Smooth muscle cell (in vitro differentiated cells): Measurements from ENCODE around the gene PA2G4. TPM values are rescaled to one million over a fixed set of nuclear protein-coding genes. Genes with fewer than 3 reads are reported as not detected.
A peak's percentile ranks its signal among the peaks of the same experiment; 100 is the strongest.

Source experiments
- DNase-seq: peaks from one replicate; lab custom pipeline; 2025; ENCODE audit not compliant: unreplicated experiment; lab: John Stamatoyannopoulos, UW
- H2AFZ ChIP-seq: fragments of 200-600 bp; sonication (generic); 2 replicates; pipeline ENCODE4 v1.6.0; 2016; ENCODE audit warnings: antibody characterized with exemption, low read depth, mild to moderate bottlenecking
- H3F3A ChIP-seq: fragments of 200-600 bp; sonication (generic); 2 replicates; pipeline ENCODE4 v1.6.0; 2017; ENCODE audit warnings: antibody characterized with exemption, low read depth
- H3K27ac ChIP-seq: fragments of 200-600 bp; sonication (generic); 2 replicates; pipeline ENCODE4 v1.5.1; 2016; ENCODE audit warnings: low read depth, mild to moderate bottlenecking
- H3K27me3 ChIP-seq: fragments of 200-600 bp; sonication (generic); 2 replicates; pipeline ENCODE4 v1.6.1; 2016; ENCODE audit warnings: low read depth, mild to moderate bottlenecking
- H3K36me3 ChIP-seq: fragments of 200-600 bp; sonication (generic); 2 replicates; pipeline ENCODE4 v1.5.1; 2016; ENCODE audit warnings: low read depth
- H3K4me1 ChIP-seq: fragments of 200-600 bp; sonication (generic); 2 replicates; pipeline ENCODE4 v1.5.1; 2016; ENCODE audit warnings: low read depth
- H3K4me2 ChIP-seq: fragments of 200-600 bp; sonication (generic); 2 replicates; pipeline ENCODE4 v1.6.0; 2016; ENCODE audit warnings: mild to moderate bottlenecking
- H3K4me3 ChIP-seq: fragments of 200-600 bp; sonication (generic); 2 replicates; pipeline ENCODE4 v1.5.1; 2016; ENCODE audit warnings: mild to moderate bottlenecking
- H3K79me2 ChIP-seq: fragments of 200-600 bp; sonication (generic); 2 replicates; pipeline ENCODE4 v1.6.0; 2016; ENCODE audit warnings: low read depth, mild to moderate bottlenecking
- H3K9ac ChIP-seq: fragments of 200-600 bp; sonication (generic); 2 replicates; pipeline ENCODE4 v1.6.0; 2016; ENCODE audit warnings: low read depth
- H3K9me3 ChIP-seq: fragments of 200-600 bp; sonication (generic); replicated peaks from 2 replicates; pipeline ENCODE4 v1.5.1; 2016; ENCODE audit warnings: low read depth
- H4K20me1 ChIP-seq: fragments of 200-600 bp; sonication (generic); 2 replicates; pipeline ENCODE4 v1.6.0; 2016; ENCODE audit warnings: low read depth
- CTCF ChIP-seq: fragments of 200-600 bp; sonication (generic); IDR thresholded peaks from 2 replicates; pipeline ENCODE4 v1.5.1; 2017; ENCODE audit warnings: borderline replicate concordance, mild to moderate bottlenecking, antibody characterized with exemption; ENCODE audit not compliant: insufficient read depth, poor library complexity, severe bottlenecking
- WGBS: methylation state at CpG from one replicate; pipeline ENCODE4 v1.1.7; 2016; ENCODE audit warnings: low lambda C conversion rate; 5-methylcytosine and 5-hydroxymethylcytosine counted together
- polyA plus RNA-seq: library from polyadenylated mRNA; unstranded; fragments of >200 nt; fragmentation: Nextera tagmentation; extraction: Ambion mirVana; gene quantifications from 2 replicates; pipeline ENCODE4 v1.2.1, GENCODE V29; 2016
- total RNA-seq: library from RNA; depleted of rRNA; stranded (reverse); fragments of >200 nt; gene quantifications from 2 replicates; pipeline ENCODE4 v1.2.3, GENCODE V29; 2014

PA2G4 gene
- total and polyA plus RNA-seq, 2 experiments from 2014 or later: 99.8 to 118 TPM

- Histone ChIP-seq H3K9ac (no peak overlapping the region), H2AFZ (no peak overlapping the region), H3K79me2 (no peaks in the 10 kb centered on the region), H3K9me3 (no peaks in the 10 kb centered on the region), H3K4me2 (no peak overlapping the region), H3K27ac (no peak overlapping the region), H3K27me3 (peaks cover 10% of the 10 kb centered on the region), H3K36me3 (no peaks in the 10 kb centered on the region), H3K4me1 (peaks cover 3% of the 10 kb centered on the region), H4K20me1 (no peaks in the 10 kb centered on the region), H3F3A (no peaks in the 10 kb centered on the region), H3K4me3 (no peak overlapping the region)
- TF ChIP-seq CTCF: peak; percentile 26
- WGBS: 87% methylated on average over 15 of the region's 15 CpGs
- no peak for DNase-seq
Measured at GRCh38 chr12:56084958-56085543, 19.3 kb upstream of the PA2G4 start.

- no peaks in the 10 kb centered on the region for H3K79me2 ChIP-seq
- no peaks in the 10 kb centered on the region for H3K36me3 ChIP-seq
- no peaks in the 10 kb centered on the region for H4K20me1 ChIP-seq
- no peak for DNase-seq
- no peak overlapping the region for H3K9ac ChIP-seq
- no peak overlapping the region for H3K27ac ChIP-seq
- H3F3A ChIP-seq: no peaks in the 10 kb centered on the region
- no peak for TF ChIP-seq CTCF
- no peaks in the 10 kb centered on the region for H3K9me3 ChIP-seq
- H3K4me1 ChIP-seq: peaks cover 3% of the 10 kb centered on the region
- no peak overlapping the region for H3K4me2 ChIP-seq
- no peak overlapping the region for H2AFZ ChIP-seq
- peaks cover 2% of the 10 kb centered on the region for H3K27me3 ChIP-seq
- WGBS: 85% methylated on average over 3 of the region's 3 CpGs
- no peak overlapping the region for H3K4me3 ChIP-seq
Measured at GRCh38 chr12:56086096-56086495, 18.3 kb upstream of the PA2G4 start.

GRCh38 chr12:56086608-56087007 is 17.8 kb upstream of the PA2G4 start:
- Histone ChIP-seq H3K4me1 (no peaks in the 10 kb centered on the region), H3K9ac (no peak overlapping the region), H3K4me2 (no peak overlapping the region), H3K4me3 (no peak overlapping the region), H2AFZ (no peak overlapping the region), H3K9me3 (no peaks in the 10 kb centered on the region), H3F3A (no peaks in the 10 kb centered on the region), H4K20me1 (no peaks in the 10 kb centered on the region), H3K79me2 (no peaks in the 10 kb centered on the region), H3K27ac (no peak overlapping the region), H3K36me3 (no peaks in the 10 kb centered on the region), H3K27me3 (no peaks in the 10 kb centered on the region)
- TF ChIP-seq CTCF: no peak
- no peak for DNase-seq
- 92% methylated on average over 6 of the region's 6 CpGs for WGBS

GRCh38 chr12:56087220-56087619 is 17.1 kb upstream of the PA2G4 start:
- TF ChIP-seq CTCF: no peak
- Histone ChIP-seq H3K79me2 (no peaks in the 10 kb centered on the region), H3K9me3 (no peaks in the 10 kb centered on the region), H3F3A (no peaks in the 10 kb centered on the region), H3K27ac (no peak overlapping the region), H3K27me3 (no peaks in the 10 kb centered on the region), H3K36me3 (no peaks in the 10 kb centered on the region), H3K9ac (no peak overlapping the region), H3K4me1 (no peaks in the 10 kb centered on the region), H4K20me1 (no peaks in the 10 kb centered on the region), H3K4me3 (no peak overlapping the region), H2AFZ (no peak overlapping the region), H3K4me2 (no peak overlapping the region)
- 96% methylated on average over 6 of the region's 6 CpGs for WGBS
- DNase-seq: no peak
